Renal cortex interstitium (tissue), 11 donors: ENCODE measurements around the gene ZNF654. TPM values are rescaled to one million over a fixed set of nuclear protein-coding genes. Genes with fewer than 3 reads are reported as not detected.

Source experiments
- DNase-seq, 11 donors: peaks; one replicate each; pipeline ENCODE4 v3.0.0-alpha.2; 2013; ENCODE audit warnings: low read depth in 9 of 11, low spot score in 4 of 11; ENCODE audit errors: extremely low read depth in 1 of 11
- polyA plus RNA-seq, 3 donors: library from polyadenylated mRNA; unstranded; fragments of 120-200 nt; gene quantifications; one replicate each; pipeline ENCODE4 v1.2.1, GENCODE V29; 2013; ENCODE audit not compliant: insufficient read length in 3 of 3

The ZNF654 gene
- polyA plus RNA-seq, 3 donors, result 19.4 to 25.1 (median 22.2) TPM

GRCh38 chr3:88041005-88041404, 18.1 kb upstream of the ZNF654 start:
- no peak for DNase-seq

GRCh38 chr3:88044411-88044810, 14.6 kb upstream of the ZNF654 start:
- DNase-seq, result no peak

GRCh38 chr3:88046766-88047165, 12.3 kb upstream of the ZNF654 start:
- DNase-seq, result no peak

GRCh38 chr3:88057630-88058305, 1.3 kb upstream of the ZNF654 start:
- peak in 9 of 11 donors; percentile 3 to 35 (median 18) for DNase-seq

- peak in 1 of 11 donors; percentile 0 for DNase-seq
Observed at GRCh38 chr3:88058306-88058580, 812 bp upstream of the ZNF654 start.

GRCh38 chr3:88059380-88060170, 520 bp downstream of the ZNF654 start:
- peak in 5 of 11 donors; percentile 3 to 20 (median 9) for DNase-seq

DNA sequence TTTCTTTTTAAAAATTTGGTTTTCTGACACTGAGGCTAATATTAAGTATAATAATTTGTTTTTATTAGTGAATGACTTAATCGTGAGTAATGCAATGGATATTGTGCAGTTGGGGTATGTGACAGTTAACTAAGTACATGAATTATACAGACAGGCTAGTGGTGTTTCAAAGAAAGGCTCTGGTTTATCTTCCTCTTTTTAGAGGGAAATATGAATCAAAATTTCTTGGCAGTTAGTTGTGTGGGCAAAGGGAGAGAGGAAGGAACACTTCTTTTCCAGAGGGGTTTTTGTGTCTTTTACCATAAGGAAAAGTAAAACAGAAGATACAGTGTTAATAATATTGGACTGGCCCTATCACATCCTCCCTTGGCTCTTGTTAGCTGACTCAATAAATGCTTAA, 2.7 kb downstream of the ZNF654 start:
- DNase-seq, result no peak

- DNase-seq, result no peak
Observed at GRCh38 chr3:88075072-88075471, 16.0 kb downstream of the ZNF654 start.

DNA sequence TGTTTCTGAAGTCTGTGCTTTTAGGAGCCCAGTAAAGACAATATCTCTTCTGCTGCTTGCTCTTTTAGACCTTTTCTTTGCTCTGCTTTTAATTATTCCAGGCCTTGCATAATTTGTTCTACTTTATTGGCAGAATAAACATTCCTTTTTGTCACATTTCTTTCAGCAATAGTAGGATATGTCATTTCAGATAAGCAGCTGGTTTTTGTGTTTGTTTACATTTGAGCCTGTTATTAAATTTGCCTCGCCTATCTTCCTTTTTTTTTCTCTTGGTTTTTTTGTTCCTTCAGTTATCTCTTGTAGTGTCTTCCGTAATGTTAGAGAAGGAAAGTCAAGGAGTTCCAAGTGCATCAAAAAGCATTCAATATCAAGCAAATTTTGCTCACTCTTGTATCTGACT, 16.4 kb downstream of the ZNF654 start:
- no peak for DNase-seq

GRCh38 chr3:88076712-88077111, 17.7 kb downstream of the ZNF654 start:
- no peak for DNase-seq

GRCh38 chr3:88078932-88079331, 19.9 kb downstream of the ZNF654 start:
- DNase-seq, result no peak

DNA sequence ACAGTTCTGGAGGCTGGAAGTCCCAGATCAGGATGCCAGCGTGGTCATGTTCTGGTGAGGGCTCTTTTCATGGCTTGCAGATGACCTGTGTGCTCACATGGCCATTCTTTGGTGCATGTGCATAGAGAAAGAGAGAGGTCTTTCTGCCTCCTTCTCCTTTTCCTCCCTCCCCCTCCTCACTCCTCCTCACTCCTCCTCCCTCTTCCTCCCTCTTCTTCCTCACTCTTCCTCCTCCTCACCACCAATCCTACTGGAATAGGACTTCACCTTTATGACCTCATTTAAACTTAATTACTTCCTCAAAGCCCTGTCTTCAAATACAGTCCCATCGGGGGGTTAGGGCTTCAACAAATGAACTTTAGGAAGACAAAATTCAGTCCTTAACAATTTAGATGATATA, 23.8 kb downstream of the ZNF654 start:
- DNase-seq, result no peak

GRCh38 chr3:88084097-88084501, 25.0 kb downstream of the ZNF654 start:
- DNase-seq, result peak in 10 of 11 donors; percentile 12 to 59 (median 30)

- DNase-seq, result no peak
Observed at GRCh38 chr3:88090681-88091080, 31.6 kb downstream of the ZNF654 start.

DNA sequence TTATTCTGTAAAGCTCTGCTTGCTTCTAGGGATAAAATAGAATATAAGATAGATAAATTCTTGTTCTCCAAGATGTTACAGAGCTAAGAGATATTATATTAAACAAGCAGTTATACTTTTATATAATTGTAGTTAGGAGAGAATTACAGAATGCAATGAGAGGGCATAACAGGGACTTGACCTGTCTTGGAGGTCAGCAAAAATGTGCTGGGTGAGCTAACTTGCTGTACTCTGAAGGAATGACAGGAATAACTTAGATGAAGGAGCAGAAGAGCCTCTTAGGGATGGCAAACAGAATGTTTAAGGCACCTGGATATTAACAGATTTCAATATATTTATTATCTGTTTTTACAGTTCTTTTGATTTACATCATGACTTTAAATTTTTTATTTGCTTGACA, 33.2 kb downstream of the ZNF654 start:
- no peak for DNase-seq

DNA sequence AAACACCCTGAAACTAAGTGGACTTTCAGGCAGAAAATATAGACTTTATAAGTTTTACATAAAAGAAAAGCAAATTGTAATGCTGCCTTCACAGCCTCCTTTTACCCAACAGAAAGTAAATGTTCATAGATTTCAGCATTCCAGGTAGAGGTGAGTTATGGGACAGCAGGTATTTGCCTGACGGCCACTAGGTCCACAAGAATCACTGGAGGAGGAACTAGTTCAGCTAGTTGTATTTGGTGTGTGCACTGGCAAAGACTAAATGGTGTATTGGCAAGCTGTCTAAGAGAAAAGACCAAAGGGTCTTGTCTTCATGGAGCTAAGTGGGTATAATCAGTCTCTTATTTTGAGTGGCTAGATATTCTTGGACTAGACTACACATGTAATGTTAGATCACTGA, 34.2 kb downstream of the ZNF654 start:
- DNase-seq, result no peak

GRCh38 chr3:88101142-88101541, 42.1 kb downstream of the ZNF654 start:
- no peak for DNase-seq

GRCh38 chr3:88105325-88105724, 46.3 kb downstream of the ZNF654 start:
- DNase-seq, result no peak

- DNase-seq, result no peak
Observed at GRCh38 chr3:88112289-88112688, 53.2 kb downstream of the ZNF654 start.

DNA sequence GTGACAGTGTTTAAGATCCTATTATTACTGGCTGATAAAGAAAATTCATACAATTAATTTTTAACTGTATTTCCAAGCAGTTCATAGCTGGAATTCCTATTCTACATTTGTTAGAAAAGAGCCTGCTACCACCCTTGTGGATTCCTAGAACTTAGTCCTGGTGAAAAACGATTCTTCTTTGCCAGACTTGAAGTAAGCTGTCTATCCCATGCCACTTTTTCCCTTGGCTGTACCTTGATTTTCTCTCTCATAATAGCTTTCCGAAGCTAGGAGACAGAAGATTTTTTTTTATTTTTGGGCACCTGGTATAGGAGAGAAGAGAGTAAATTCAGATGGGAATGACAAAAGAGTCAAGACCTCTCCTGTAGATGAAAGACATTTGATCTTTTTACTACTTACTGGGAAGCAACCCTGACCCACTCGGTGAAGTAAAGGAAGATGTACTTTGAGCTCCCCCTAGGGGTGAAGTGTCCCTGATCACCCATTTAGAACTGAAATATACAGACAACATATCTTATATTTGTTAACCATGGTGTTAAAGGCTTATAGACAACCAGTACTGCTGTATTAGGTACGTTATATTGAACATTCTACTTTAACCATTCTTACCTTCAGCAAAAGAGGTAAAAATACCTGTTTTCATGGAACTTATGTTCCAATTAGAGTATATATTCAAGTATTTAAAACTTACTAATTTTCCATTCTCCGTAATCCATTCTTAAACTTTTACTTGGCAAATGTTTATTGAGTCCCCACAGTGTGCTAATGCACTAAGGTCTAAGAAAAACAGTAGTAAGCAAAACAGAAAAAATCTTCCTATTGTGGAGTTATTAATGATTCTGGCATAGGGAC, 54.5 kb downstream of the ZNF654 start:
- DNase-seq, result peak; percentile 33 to 72 (median 57)
